Measurements from ENCODE around the gene ANKRD44.
"Not testable (repeated sequence)": the region's sequence is repeated elsewhere in the genome, so short reads cannot be mapped to it uniquely, and the experiment has no call there.

ANKRD44 gene

GRCh38 chr2:197354169-197354558 lies 43.6 kb upstream of the ANKRD44 start:
- TF ChIP-seq MYC (IDR thresholded peaks at IDR 0.05; ENCODE audit: low read depth, low read length) (no peak), CTCF (IDR thresholded peaks at IDR 0.05; ENCODE audit: low read depth, low read length) (no peak), MAX (IDR thresholded peaks at IDR 0.05; ENCODE audit: low read depth, low read length) (no peak), POLR2A (IDR thresholded peaks at IDR 0.05; ENCODE audit: extremely low read depth, insufficient read length) (no peak)
- no peak overlapping the region for H3K4me3 ChIP-seq (ENCODE audit: low read depth, low read length)
- DNase-seq (ENCODE audit: low read depth): no peak

GRCh38 chr2:197353393-197354168 lies 43.0 kb upstream of the ANKRD44 start:
- no peak overlapping the region for H3K4me3 ChIP-seq (ENCODE audit: low read depth, low read length)
- DNase-seq (ENCODE audit: low read depth): no peak
- TF ChIP-seq POLR2A (IDR thresholded peaks at IDR 0.05; ENCODE audit: extremely low read depth, insufficient read length): no peak
- TF ChIP-seq MAX (IDR thresholded peaks at IDR 0.05; ENCODE audit: low read depth, low read length): no peak
- TF ChIP-seq MYC (IDR thresholded peaks at IDR 0.05; ENCODE audit: low read depth, low read length): no peak
- no peak for TF ChIP-seq CTCF (IDR thresholded peaks at IDR 0.05; ENCODE audit: low read depth, low read length)

GRCh38 chr2:197349699-197350098 lies 39.1 kb upstream of the ANKRD44 start:
- no peak overlapping the region for H3K4me3 ChIP-seq (ENCODE audit: low read depth, low read length)
- DNase-seq (ENCODE audit: low read depth): no peak

GRCh38 chr2:197348721-197349360 lies 38.3 kb upstream of the ANKRD44 start:
- peak; percentile 75 for DNase-seq (ENCODE audit: low read depth)
- TF ChIP-seq MAX (IDR thresholded peaks at IDR 0.05; ENCODE audit: low read depth, low read length) (peak; percentile 34; the same call in 1 of the 2 replicates), CTCF (IDR thresholded peaks at IDR 0.05; ENCODE audit: low read depth, low read length) (no peak)
- no peak overlapping the region for H3K4me3 ChIP-seq (ENCODE audit: low read depth, low read length)

More at GRCh38 chr2:197349699-197350098, 39.1 kb upstream of the ANKRD44 start:
- TF ChIP-seq MAX (IDR thresholded peaks at IDR 0.05; ENCODE audit: low read depth, low read length) (no peak), MYC (IDR thresholded peaks at IDR 0.05; ENCODE audit: low read depth, low read length) (no peak)

- no peak overlapping the region for H3K4me3 ChIP-seq (ENCODE audit: low read depth, low read length)
- DNase-seq (ENCODE audit: low read depth): no peak
- TF ChIP-seq MAX (IDR thresholded peaks at IDR 0.05; ENCODE audit: low read depth, low read length) (no peak), MYC (IDR thresholded peaks at IDR 0.05; ENCODE audit: low read depth, low read length) (no peak), POLR2A (IDR thresholded peaks at IDR 0.05; ENCODE audit: extremely low read depth, insufficient read length) (no peak), CTCF (IDR thresholded peaks at IDR 0.05; ENCODE audit: low read depth, low read length) (no peak)
These were observed 35.3 kb upstream of the ANKRD44 start for GRCh38 chr2:197345846-197346370.

- not testable (repeated sequence) for H3K4me3 ChIP-seq (ENCODE audit: low read depth, low read length); DNase-seq (ENCODE audit: low read depth)
These were observed 33.4 kb upstream of the ANKRD44 start for GRCh38 chr2:197343968-197344367.

All from NB4 (cell line).